CD14-positive monocyte (primary cell): ENCODE results near the gene SS18L1. TPM values are rescaled to one million over a fixed set of nuclear protein-coding genes. Genes with fewer than 3 reads are reported as not detected.
A peak's percentile ranks its signal among the peaks of the same experiment; 100 is the strongest.

Experiments
- DNase-seq, 3 donors: peaks; one replicate each; pipeline ENCODE4 v3.0.0-alpha.2; 2011 to 2022
- H2AFZ ChIP-seq: 2 replicates; pipeline ENCODE4 v1.6.0; 2012; ENCODE audit warnings: mild to moderate bottlenecking, low read depth, low read length, inconsistent platforms; ENCODE audit not compliant: insufficient read depth, poor library complexity, severe bottlenecking
- H3K27ac ChIP-seq, 2 donors: 1 replicate in 1 of 2; 2 replicates in 1 of 2; pipeline ENCODE4 v1.5.1; 2012 to 2013; ENCODE audit warnings: low read length in 2 of 2, control low read depth in 1 of 2, inconsistent platforms in 1 of 2, low read depth in 1 of 2, mild to moderate bottlenecking in 1 of 2
- H3K27me3 ChIP-seq, 2 donors: one replicate each; pipeline versions ENCODE4 v1.6.0 to v1.6.1; 2011 to 2013; ENCODE audit warnings: low read length in 2 of 2; ENCODE audit not compliant: control insufficient read depth in 2 of 2, insufficient read depth in 2 of 2
- H3K36me3 ChIP-seq, 2 donors: replicated peaks in 1 of 2; 1 replicate in 1 of 2; 2 replicates in 1 of 2; pipeline versions ENCODE4 v1.5.1 to v1.6.1; 2012 to 2013; ENCODE audit warnings: low read length in 2 of 2, control low read depth in 1 of 2, inconsistent platforms in 1 of 2, mild to moderate bottlenecking in 1 of 2; ENCODE audit not compliant: insufficient read depth in 2 of 2, control insufficient read depth in 1 of 2
- H3K4me1 ChIP-seq, 2 donors: 1 replicate in 1 of 2; 2 replicates in 1 of 2; pipeline versions ENCODE4 v1.5.1 to v1.6.1; 2012 to 2013; ENCODE audit warnings: low read length in 2 of 2, control low read depth in 1 of 2, inconsistent platforms in 1 of 2, mild to moderate bottlenecking in 1 of 2, moderate library complexity in 1 of 2; ENCODE audit not compliant: insufficient read depth in 2 of 2, control insufficient read depth in 1 of 2
- H3K4me2 ChIP-seq: replicated peaks from 2 replicates; pipeline ENCODE3; 2012; ENCODE audit warnings: low read length, moderate library complexity, mild to moderate bottlenecking; ENCODE audit not compliant: poor library complexity, severe bottlenecking; ENCODE audit errors: extremely low read depth
- H3K4me3 ChIP-seq, 3 experiments: fragments of 200-600 bp in 1 of 3; sonication (generic) in 1 of 3; replicated peaks in 1 of 3; 1 replicate in 2 of 3; 2 replicates in 1 of 3; pipeline ENCODE4 v1.5.1; 2011 to 2013; ENCODE audit warnings: low read length in 3 of 3, mild to moderate bottlenecking in 3 of 3, control low read depth in 2 of 3, low read depth in 2 of 3, inconsistent platforms in 1 of 3, moderate library complexity in 1 of 3
- H3K79me2 ChIP-seq: 2 replicates; pipeline ENCODE4 v1.6.0; 2012; ENCODE audit warnings: mild to moderate bottlenecking, control low read depth, inconsistent platforms, low read length, moderate library complexity; ENCODE audit not compliant: insufficient read depth
- H3K9ac ChIP-seq: 2 replicates; pipeline ENCODE4 v1.6.0; 2017; ENCODE audit warnings: low read length, mild to moderate bottlenecking; ENCODE audit not compliant: insufficient read depth, poor library complexity, severe bottlenecking
- H3K9me3 ChIP-seq, 2 donors: replicated peaks in 1 of 2; 1 replicate in 1 of 2; 2 replicates in 1 of 2; pipeline versions ENCODE4 v1.5.1 to v1.6.1; 2012 to 2013; ENCODE audit warnings: low read length in 2 of 2, control low read depth in 1 of 2; ENCODE audit not compliant: control insufficient read depth in 1 of 2, insufficient read depth in 1 of 2
- H4K20me1 ChIP-seq: 2 replicates; pipeline ENCODE4 v1.6.0; 2012; ENCODE audit warnings: mild to moderate bottlenecking, low read length, control low read depth, moderate library complexity; ENCODE audit not compliant: insufficient read depth
- H3K27ac Mint-ChIP-seq, 7 donors: one replicate each; pipeline ENCODE4 v1.8.0; 2020; ENCODE audit warnings: mild to moderate bottlenecking in 7 of 7, mixed read lengths in 7 of 7, moderate library complexity in 6 of 7, inconsistent platforms in 2 of 7
- H3K27me3 Mint-ChIP-seq, 3 donors: one replicate each; pipeline ENCODE4 v1.8.0; 2021 to 2022; ENCODE audit warnings: low read depth in 3 of 3, mild to moderate bottlenecking in 3 of 3, mixed read lengths in 3 of 3, moderate library complexity in 3 of 3, inconsistent platforms in 1 of 3
- H3K36me3 Mint-ChIP-seq, 2 donors: one replicate each; pipeline ENCODE4 v1.8.0; 2020; ENCODE audit warnings: mixed read lengths in 2 of 2, inconsistent platforms in 1 of 2, mild to moderate bottlenecking in 1 of 2
- H3K4me1 Mint-ChIP-seq: one replicate; pipeline ENCODE4 v1.8.0; 2020; ENCODE audit warnings: mild to moderate bottlenecking, mixed read lengths
- H3K4me3 Mint-ChIP-seq, 2 donors: one replicate each; pipeline ENCODE4 v1.8.0; 2020; ENCODE audit warnings: mild to moderate bottlenecking in 2 of 2, mixed read lengths in 2 of 2, moderate library complexity in 1 of 2
- H3K9me3 Mint-ChIP-seq, 7 donors: one replicate each; pipeline ENCODE4 v1.8.0; 2020 to 2022; ENCODE audit warnings: mixed read lengths in 7 of 7, mild to moderate bottlenecking in 6 of 7, moderate library complexity in 6 of 7, inconsistent platforms in 2 of 7
- WGBS: methylation state at CpG from one replicate; pipeline ENCODE4 v1.1.5; 2013; ENCODE audit warnings: missing lambda C conversion rate; ENCODE audit not compliant: insufficient coverage; 5-methylcytosine and 5-hydroxymethylcytosine counted together
- intact Hi-C, 2 donors: fragments of 100-400 bp; cut with micrococcal nuclease; formaldehyde crosslinking; loops; one replicate each; pipeline versions ENCODE4 v1.15.0 to v1.15.1; 2023
- polyA plus RNA-seq, 3 donors: library from polyadenylated mRNA; depleted of rRNA in 1 of 3; unstranded in 2 of 3; stranded (reverse) in 1 of 3; fragments of 300-500 nt in 2 of 3; fragments of >200 nt in 1 of 3; fragmentation: Illumina TruSeq in 2 of 3; gene quantifications; 1 replicate in 2 of 3; 2 replicates in 1 of 3; pipeline ENCODE4 v1.2.3, GENCODE V29; 2012 to 2021
- TF ChIP-seq, protein P1 (sequence below): fragments of 200-600 bp; IDR thresholded peaks from one replicate; pipeline ENCODE4 v1.8.0; 2022; ENCODE audit warnings: antibody characterized with exemption, mild to moderate bottlenecking

SS18L1 gene
- polyA plus RNA-seq, 3 donors = 0.75 to 16.5 (median 1.1) TPM

DNA sequence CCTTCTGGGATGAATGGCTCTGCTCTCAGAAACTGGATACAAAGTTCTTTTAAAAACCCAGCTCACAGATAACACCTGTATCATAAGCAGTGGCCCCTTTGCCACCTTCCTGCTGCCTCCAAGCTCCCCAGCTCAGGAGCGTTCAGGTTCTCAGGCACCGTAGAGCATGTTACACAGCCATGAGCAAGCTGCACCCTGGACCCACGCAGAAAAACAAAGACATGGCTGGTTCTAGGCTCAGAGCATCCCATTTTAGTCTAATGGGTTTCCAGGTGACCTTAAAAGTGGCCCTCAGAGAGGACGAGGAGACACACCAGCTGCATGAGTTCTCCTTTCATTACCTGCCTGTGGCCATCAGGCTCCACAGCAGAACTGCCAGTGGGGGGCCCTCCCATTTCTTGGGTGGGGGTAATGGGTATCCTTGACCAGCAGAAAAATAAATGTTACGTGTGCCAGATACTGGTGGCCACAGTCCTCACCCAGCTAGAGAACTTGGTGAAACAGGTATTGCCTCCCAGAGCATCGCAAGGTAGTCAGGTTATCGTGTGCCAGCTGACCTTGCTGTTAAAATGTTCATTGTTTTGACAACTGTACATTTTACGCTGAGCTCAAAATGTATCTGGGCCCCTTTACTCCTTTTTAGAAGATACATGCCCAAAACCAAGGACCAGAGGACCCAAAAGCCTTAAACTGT is 7.8 kb upstream of the SS18L1 start:
- H3K9ac ChIP-seq = no peak overlapping the region
- H3K4me3 Mint-ChIP-seq = no peak overlapping the region
- H2AFZ ChIP-seq = no peak overlapping the region
- peaks cover 48% of the 10 kb centered on the region for H3K79me2 ChIP-seq
- peak overlapping the region; percentile 45 to 80 for H3K27ac ChIP-seq
- no peak for DNase-seq
- peaks cover 0 to 3% (median 0%) of the 10 kb centered on the region in 7 donors for H3K9me3 Mint-ChIP-seq
- peak overlapping the region in 1 of 3 experiments; percentile 23 for H3K4me3 ChIP-seq
- TF ChIP-seq, protein P1, sequence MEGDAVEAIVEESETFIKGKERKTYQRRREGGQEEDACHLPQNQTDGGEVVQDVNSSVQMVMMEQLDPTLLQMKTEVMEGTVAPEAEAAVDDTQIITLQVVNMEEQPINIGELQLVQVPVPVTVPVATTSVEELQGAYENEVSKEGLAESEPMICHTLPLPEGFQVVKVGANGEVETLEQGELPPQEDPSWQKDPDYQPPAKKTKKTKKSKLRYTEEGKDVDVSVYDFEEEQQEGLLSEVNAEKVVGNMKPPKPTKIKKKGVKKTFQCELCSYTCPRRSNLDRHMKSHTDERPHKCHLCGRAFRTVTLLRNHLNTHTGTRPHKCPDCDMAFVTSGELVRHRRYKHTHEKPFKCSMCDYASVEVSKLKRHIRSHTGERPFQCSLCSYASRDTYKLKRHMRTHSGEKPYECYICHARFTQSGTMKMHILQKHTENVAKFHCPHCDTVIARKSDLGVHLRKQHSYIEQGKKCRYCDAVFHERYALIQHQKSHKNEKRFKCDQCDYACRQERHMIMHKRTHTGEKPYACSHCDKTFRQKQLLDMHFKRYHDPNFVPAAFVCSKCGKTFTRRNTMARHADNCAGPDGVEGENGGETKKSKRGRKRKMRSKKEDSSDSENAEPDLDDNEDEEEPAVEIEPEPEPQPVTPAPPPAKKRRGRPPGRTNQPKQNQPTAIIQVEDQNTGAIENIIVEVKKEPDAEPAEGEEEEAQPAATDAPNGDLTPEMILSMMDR = no peak
- H3K9me3 ChIP-seq = no peaks in the 10 kb centered on the region
- no peak overlapping the region for H3K4me2 ChIP-seq
- H3K27me3 ChIP-seq = no peaks in the 10 kb centered on the region
- WGBS = 96% methylated on average over 6 of the region's 8 CpGs
- H4K20me1 ChIP-seq = peaks cover 95% of the 10 kb centered on the region
- H3K27ac Mint-ChIP-seq = peak overlapping the region; percentile 65 to 91 (median 81)
- no peaks in the 10 kb centered on the region for H3K27me3 Mint-ChIP-seq
- peaks cover 89 to 94% of the 10 kb centered on the region in 2 donors for H3K36me3 ChIP-seq
- peaks cover 40 to 49% of the 10 kb centered on the region in 2 donors for H3K4me1 ChIP-seq
- intact Hi-C loops = loop anchor here in 1 of 2 donors (2.0 kb wide), 1 partner anchor 13 kb away; the partner anchor contains the start of gene LSM14B
- H3K4me1 Mint-ChIP-seq = peaks cover 55% of the 10 kb centered on the region
- peaks cover 84 to 97% of the 10 kb centered on the region in 2 donors for H3K36me3 Mint-ChIP-seq

DNA sequence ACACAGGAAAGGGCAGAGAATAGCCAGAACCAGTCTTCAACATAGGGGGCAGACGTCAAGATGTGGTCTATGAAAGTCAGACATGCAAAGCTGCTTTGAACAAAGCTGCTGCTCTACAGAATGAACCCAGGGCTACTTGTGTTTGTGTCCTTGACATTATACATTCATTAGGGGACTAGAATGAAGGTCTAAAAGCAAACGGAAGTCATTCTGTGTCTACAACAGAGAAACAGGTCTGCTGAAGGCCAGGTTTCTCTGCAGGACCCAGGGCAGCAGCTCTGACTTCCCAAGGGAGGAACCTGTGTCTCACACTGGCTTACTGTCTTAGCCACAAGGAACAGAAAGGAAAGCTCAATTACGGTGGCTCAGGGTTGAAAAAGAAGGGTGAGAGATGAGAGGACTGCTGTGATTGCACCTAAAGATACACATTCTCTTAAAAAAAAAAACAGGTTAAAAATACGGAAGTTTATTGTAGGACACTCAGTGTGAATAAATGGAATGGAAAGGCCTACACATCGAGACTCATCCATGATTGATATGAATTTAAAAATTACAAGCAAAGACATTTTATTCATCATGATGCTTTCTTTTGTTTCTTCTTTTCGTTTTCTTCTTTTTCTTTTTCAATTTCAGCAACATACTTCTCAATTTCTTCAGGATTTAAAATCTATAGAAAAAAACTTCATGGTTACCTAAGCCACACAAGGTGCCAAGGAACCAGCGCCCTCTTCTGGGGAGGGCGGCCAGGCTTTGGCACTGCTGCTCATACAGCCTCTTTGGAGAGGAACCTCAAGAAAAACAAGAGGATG is 7.1 kb upstream of the SS18L1 start:
- Histone ChIP-seq H3K4me1 (peaks cover 48 to 53% of the 10 kb centered on the region in 2 donors), H3K27ac (peak overlapping the region in 1 of 2 donors; percentile 80), H4K20me1 (peaks cover 96% of the 10 kb centered on the region), H3K9ac (no peak overlapping the region), H3K4me3 (no peak overlapping the region), H3K27me3 (no peaks in the 10 kb centered on the region), H3K4me2 (no peak overlapping the region), H3K79me2 (peaks cover 49% of the 10 kb centered on the region), H3K36me3 (peaks cover 82 to 90% of the 10 kb centered on the region in 2 donors), H2AFZ (no peak overlapping the region), H3K9me3 (no peaks in the 10 kb centered on the region)
- no peaks in the 10 kb centered on the region for H3K27me3 Mint-ChIP-seq
- DNase-seq = peak; percentile 57 to 66 (median 60)
- peaks cover 55% of the 10 kb centered on the region for H3K4me1 Mint-ChIP-seq
- H3K9me3 Mint-ChIP-seq = peaks cover 0 to 3% (median 0%) of the 10 kb centered on the region in 7 donors
- H3K36me3 Mint-ChIP-seq = peaks cover 78 to 91% of the 10 kb centered on the region in 2 donors
- H3K27ac Mint-ChIP-seq = peak overlapping the region; percentile 51 to 85 (median 65)
- TF ChIP-seq, protein P1 = peak; percentile 78
- 51% methylated on average over 5 of the region's 8 CpGs for WGBS
- no peak overlapping the region for H3K4me3 Mint-ChIP-seq
- intact Hi-C loops = loop anchor here in 1 of 2 donors (2.0 kb wide), 1 partner anchor 14 kb away; the partner anchor contains the start of gene LSM14B
